ENCODE results near the gene DPP9.
"Not testable (repeated sequence)": the region's sequence is repeated elsewhere in the genome, so short reads cannot be mapped to it uniquely, and the experiment has no call there.

The DPP9 gene

GRCh38 chr19:4684312-4685095 is 39.1 kb downstream of the DPP9 start:
- no peak for FAIRE-seq

- FAIRE-seq = no peak
Observed at GRCh38 chr19:4682417-4683200, 41.0 kb downstream of the DPP9 start.

GRCh38 chr19:4680021-4680420 is 43.6 kb downstream of the DPP9 start:
- FAIRE-seq = not testable (repeated sequence)

GRCh38 chr19:4678881-4679790 is 44.5 kb downstream of the DPP9 start:
- FAIRE-seq = peak; percentile 87

GRCh38 chr19:4676955-4677731 is 46.5 kb downstream of the DPP9 start:
- FAIRE-seq = peak; percentile 91

GRCh38 chr19:4675346-4675745 is 48.3 kb downstream of the DPP9 start:
- FAIRE-seq = no peak

GRCh38 chr19:4673726-4674125 is 49.9 kb downstream of the DPP9 start:
- no peak for FAIRE-seq

- FAIRE-seq = no peak
Observed at GRCh38 chr19:4673216-4673615, 50.4 kb downstream of the DPP9 start.

GRCh38 chr19:4671185-4671851 is 52.3 kb downstream of the DPP9 start:
- no peak for FAIRE-seq

- peak; percentile 45 for FAIRE-seq
Observed at GRCh38 chr19:4669723-4670480, 53.7 kb downstream of the DPP9 start, which contains the start of gene MYDGF. TSS of gene MYDGF (minus strand) at chr19:4670342. CDS start at chr19:4670334, 8 bp downstream.

- FAIRE-seq = no peak
Observed at GRCh38 chr19:4664642-4665041, 59.0 kb downstream of the DPP9 start.

GRCh38 chr19:4662812-4663211 is 60.8 kb downstream of the DPP9 start:
- FAIRE-seq = no peak

- no peak for FAIRE-seq
Observed at GRCh38 chr19:4662020-4662695, 61.5 kb downstream of the DPP9 start.

- FAIRE-seq = no peak
Observed at GRCh38 chr19:4660993-4661392, 62.6 kb downstream of the DPP9 start.

GRCh38 chr19:4660181-4660791 is 63.4 kb downstream of the DPP9 start:
- no peak for FAIRE-seq

GRCh38 chr19:4657835-4658234 is 65.8 kb downstream of the DPP9 start:
- no peak for FAIRE-seq

GRCh38 chr19:4657262-4657661 is 66.4 kb downstream of the DPP9 start:
- FAIRE-seq = no peak

GRCh38 chr19:4656102-4656501 is 67.5 kb downstream of the DPP9 start:
- FAIRE-seq = no peak

GRCh38 chr19:4654437-4655361 is 68.9 kb downstream of the DPP9 start:
- no peak for FAIRE-seq

Data from G401.6 (cell line).